WTC11 (cell line): ENCODE results near the gene PARP14. TPM values are rescaled to one million over a fixed set of nuclear protein-coding genes. Genes with fewer than 3 reads are reported as not detected.

Experiments used
- ATAC-seq: fragments of 200-7000 bp; cut with Tn5 transposase; 2 replicates; pipeline ENCODE4 v1.10.0; 2021; ENCODE audit warnings: mild to moderate bottlenecking, moderate library complexity
- CTCF ChIA-PET: fragments of 300-600 bp; sonication (Branson Sonifier 250); formaldehyde crosslinking; loops from one replicate; lab custom pipeline; 2021; ENCODE audit warnings: antibody characterized with exemption; lab: Charles Lee
- POLR2A ChIA-PET: fragments of 350-600 bp; sonication (Branson Sonifier 250); formaldehyde crosslinking; loops from one replicate; lab custom pipeline; 2021; ENCODE audit warnings: antibody characterized with exemption; lab: Charles Lee
- DNase-seq: peaks from one replicate; pipeline ENCODE4 v3.0.0; 2021; ENCODE audit warnings: low spot score
- H3K27ac Mint-ChIP-seq: 2 replicates; pipeline ENCODE4 v1.8.0; 2021; ENCODE audit warnings: mixed read lengths
- H3K27me3 Mint-ChIP-seq: 2 replicates; pipeline ENCODE4 v1.8.0; 2021; ENCODE audit warnings: low read depth, mild to moderate bottlenecking, moderate library complexity, mixed read lengths
- H3K36me3 Mint-ChIP-seq: 2 replicates; pipeline ENCODE4 v1.8.0; 2021; ENCODE audit warnings: mixed read lengths
- H3K4me1 Mint-ChIP-seq: 2 replicates; pipeline ENCODE4 v1.8.0; 2022; ENCODE audit warnings: mixed read lengths
- H3K4me3 Mint-ChIP-seq: 2 replicates; pipeline ENCODE4 v1.8.0; 2021; ENCODE audit warnings: mild to moderate bottlenecking, moderate library complexity, mixed read lengths
- H3K9me3 Mint-ChIP-seq: 2 replicates; pipeline ENCODE4 v1.8.0; 2021; ENCODE audit warnings: mixed read lengths
- ARID4B ChIP-seq: sonication (generic); formaldehyde crosslinking; IDR thresholded peaks from 2 replicates; pipeline ENCODE4 v1.8.0; 2023; ENCODE audit warnings: missing genetic modification reagents, mild to moderate bottlenecking, borderline replicate concordance
- ATF1 ChIP-seq: sonication (generic); formaldehyde crosslinking; IDR thresholded peaks from 2 replicates; pipeline ENCODE4 v1.8.1; 2023; ENCODE audit warnings: mild to moderate bottlenecking, moderate library complexity, missing genetic modification reagents
- ATF6 ChIP-seq: sonication (generic); formaldehyde crosslinking; IDR thresholded peaks from 2 replicates; pipeline ENCODE4 v1.8.1; 2023; ENCODE audit warnings: mild to moderate bottlenecking, missing genetic modification reagents
- EMX1 ChIP-seq: fragments of 250-450 bp; sonication (Bioruptor Pico); IDR thresholded peaks from 2 replicates; pipeline ENCODE4 v1.8.0; 2021; ENCODE audit warnings: mild to moderate bottlenecking
- ESRRA ChIP-seq: sonication (generic); formaldehyde crosslinking; IDR thresholded peaks from 2 replicates; pipeline ENCODE4 v1.8.1; 2022; ENCODE audit warnings: mild to moderate bottlenecking, missing genetic modification reagents, borderline replicate concordance
- ETV6 ChIP-seq: sonication (generic); formaldehyde crosslinking; IDR thresholded peaks from 2 replicates; pipeline ENCODE4 v1.8.1; 2022; ENCODE audit warnings: mild to moderate bottlenecking, missing genetic modification reagents
- FOXJ3 ChIP-seq: sonication (generic); formaldehyde crosslinking; IDR thresholded peaks from 2 replicates; pipeline ENCODE4 v1.9.0; 2021; ENCODE audit warnings: missing genetic modification reagents, mild to moderate bottlenecking, borderline replicate concordance
- FOXK1 ChIP-seq: sonication (generic); formaldehyde crosslinking; IDR thresholded peaks from 2 replicates; pipeline ENCODE4 v1.8.0; 2022; ENCODE audit warnings: mild to moderate bottlenecking, moderate library complexity, missing genetic modification reagents
- FOXP1 ChIP-seq: sonication (generic); formaldehyde crosslinking; IDR thresholded peaks from 2 replicates; pipeline ENCODE4 v1.8.0; 2022; ENCODE audit warnings: missing genetic modification reagents, mild to moderate bottlenecking, moderate library complexity, borderline replicate concordance
- MAX ChIP-seq: sonication (generic); formaldehyde crosslinking; IDR thresholded peaks from 2 replicates; pipeline ENCODE4 v1.8.0; 2022; ENCODE audit warnings: mild to moderate bottlenecking, missing genetic modification reagents
- NFATC4 ChIP-seq: fragments of 250-450 bp; sonication (Bioruptor Pico); IDR thresholded peaks from 2 replicates; pipeline ENCODE4 v1.9.0; 2021; ENCODE audit warnings: mild to moderate bottlenecking
- NFYB ChIP-seq: sonication (generic); formaldehyde crosslinking; conservative IDR thresholded peaks from 2 replicates; pipeline ENCODE4 v1.8.0; 2022; ENCODE audit warnings: low read depth, missing genetic modification reagents
- NR3C1 ChIP-seq: sonication (generic); formaldehyde crosslinking; conservative IDR thresholded peaks from 2 replicates; pipeline ENCODE4 v1.8.1; 2023; ENCODE audit warnings: low read depth, mild to moderate bottlenecking, missing genetic modification reagents
- PREB ChIP-seq: sonication (generic); formaldehyde crosslinking; IDR thresholded peaks from 2 replicates; pipeline ENCODE4 v1.8.1; 2022; ENCODE audit warnings: mild to moderate bottlenecking, missing genetic modification reagents, moderate library complexity, borderline replicate concordance
- SOX15 ChIP-seq: fragments of 250-450 bp; sonication (Bioruptor Pico); IDR thresholded peaks from 2 replicates; pipeline ENCODE4 v1.9.0; 2021; ENCODE audit warnings: mild to moderate bottlenecking
- SP1 ChIP-seq: sonication (generic); formaldehyde crosslinking; conservative IDR thresholded peaks from 2 replicates; pipeline ENCODE4 v1.8.1; 2022; ENCODE audit warnings: missing genetic modification reagents
- TEAD1 ChIP-seq: sonication (generic); formaldehyde crosslinking; IDR thresholded peaks from 2 replicates; pipeline ENCODE4 v1.8.0; 2022; ENCODE audit warnings: mild to moderate bottlenecking, missing genetic modification reagents
- ZBTB21 ChIP-seq: sonication (generic); formaldehyde crosslinking; IDR thresholded peaks from 2 replicates; pipeline ENCODE4 v1.8.1; 2023; ENCODE audit warnings: mild to moderate bottlenecking, missing genetic modification reagents, borderline replicate concordance
- ZMAT4 ChIP-seq: fragments of 250-450 bp; sonication (Bioruptor Pico); IDR thresholded peaks from 2 replicates; pipeline ENCODE4 v1.9.0; 2021; ENCODE audit warnings: mild to moderate bottlenecking
- ZNF219 ChIP-seq: sonication (generic); formaldehyde crosslinking; IDR thresholded peaks from 2 replicates; pipeline ENCODE4 v1.8.0; 2023; ENCODE audit warnings: missing genetic modification reagents, mild to moderate bottlenecking, borderline replicate concordance
- total RNA-seq: library from RNA; stranded (reverse); gene quantifications from 3 replicates; pipeline ENCODE4 v1.2.3, GENCODE V29; 2021

Gene PARP14
- total RNA-seq, 1 experiment from 2014 or later = 15.9 TPM

GRCh38 chr3:122770521-122771202 lies 90.0 kb downstream of the PARP14 start:
- ChIA-PET CTCF (interaction anchor here (2.0 kb wide), 1 partner anchor 16 kb away, joined by 8 read pairs; no protein-coding TSS in a partner anchor), POLR2A (no interaction called here)
- TF ChIP-seq ZNF219 (CRISPR knock-in tag) (no peak), ZMAT4 (CRISPR knock-in tag) (no peak), ETV6 (no peak), ATF1 (no peak), SOX15 (CRISPR knock-in tag) (no peak), MAX (CRISPR knock-in tag) (no peak), SP1 (no peak), TEAD1 (no peak), FOXJ3 (CRISPR knock-in tag) (no peak), FOXK1 (CRISPR knock-in tag) (no peak), NFATC4 (CRISPR knock-in tag) (no peak), ATF6 (no peak), NR3C1 (CRISPR knock-in tag) (no peak), EMX1 (CRISPR knock-in tag) (no peak), ARID4B (CRISPR knock-in tag) (no peak), PREB (CRISPR knock-in tag) (no peak), ZBTB21 (CRISPR knock-in tag) (no peak), FOXP1 (CRISPR knock-in tag) (no peak), NFYB (no peak), ESRRA (CRISPR knock-in tag) (no peak)
- no peak overlapping the region for H3K27ac Mint-ChIP-seq
- no peaks in the 10 kb centered on the region for H3K4me1 Mint-ChIP-seq
- no peak overlapping the region for H3K4me3 Mint-ChIP-seq
- H3K9me3 Mint-ChIP-seq = no peaks in the 10 kb centered on the region
- no peaks in the 10 kb centered on the region for H3K27me3 Mint-ChIP-seq
- DNase-seq (no peak), ATAC-seq (no peak)
- H3K36me3 Mint-ChIP-seq = no peaks in the 10 kb centered on the region; the same call in 1 of the 2 replicates
